OCI-LY1 (cell line): Measurements from ENCODE around the gene SPPL2B.

Source experiments
- H2AFZ ChIP-seq: fragments of 200-600 bp; sonication (generic), shearing (Covaris generic); 2 replicates; pipeline ENCODE4 v1.6.0; 2014; ENCODE audit warnings: antibody characterized with exemption, mild to moderate bottlenecking, low read length
- H3F3A ChIP-seq: fragments of 200-600 bp; sonication (generic), shearing (Covaris generic); 2 replicates; pipeline ENCODE4 v1.6.0; 2014; ENCODE audit warnings: mild to moderate bottlenecking, antibody characterized with exemption, low read length, moderate library complexity; ENCODE audit not compliant: insufficient read depth
- H3K27ac ChIP-seq: fragments of 200-600 bp; sonication (generic); 2 replicates; pipeline ENCODE4 v1.5.1; 2014; ENCODE audit warnings: low read length, mixed run types, mild to moderate bottlenecking, low read depth; ENCODE audit not compliant: poor library complexity, severe bottlenecking
- H3K27me3 ChIP-seq: fragments of 200-600 bp; sonication (generic); 2 replicates; pipeline ENCODE4 v1.6.0; 2014; ENCODE audit warnings: antibody characterized with exemption, mild to moderate bottlenecking, low read length, moderate library complexity; ENCODE audit not compliant: insufficient read depth
- H3K36me3 ChIP-seq: fragments of 200-600 bp; sonication (generic); 2 replicates; pipeline ENCODE4 v1.6.1; 2014; ENCODE audit warnings: mild to moderate bottlenecking, antibody characterized with exemption, low read length, moderate library complexity, mixed read lengths; ENCODE audit not compliant: insufficient read depth
- H3K4me1 ChIP-seq: fragments of 200-600 bp; sonication (generic); 2 replicates; pipeline ENCODE4 v1.5.1; 2014; ENCODE audit warnings: mild to moderate bottlenecking, low read length, moderate library complexity; ENCODE audit not compliant: insufficient read depth, severe bottlenecking
- H3K4me2 ChIP-seq: fragments of 200-600 bp; sonication (generic), shearing (Covaris generic); 2 replicates; pipeline ENCODE4 v1.6.1; 2014; ENCODE audit warnings: low read length
- H3K4me3 ChIP-seq: fragments of 200-600 bp; sonication (generic); 2 replicates; pipeline ENCODE4 v1.5.1; 2014; ENCODE audit warnings: low read length, low read depth, mild to moderate bottlenecking, mixed read lengths; ENCODE audit not compliant: poor library complexity, severe bottlenecking
- H3K79me2 ChIP-seq: fragments of 200-600 bp; shearing (Covaris generic); 2 replicates; pipeline ENCODE4 v1.6.1; 2016; ENCODE audit warnings: mixed run types, low read length, mixed read lengths; ENCODE audit not compliant: insufficient read depth
- H3K9ac ChIP-seq: fragments of 200-600 bp; sonication (generic), shearing (Covaris generic); 2 replicates; pipeline ENCODE4 v1.6.1; 2014; ENCODE audit warnings: mild to moderate bottlenecking, low read length, mixed read lengths
- H3K9me2 ChIP-seq: fragments of 200-600 bp; sonication (generic), shearing (Covaris generic); 2 replicates; pipeline ENCODE4 v1.6.1; 2014; ENCODE audit warnings: low read depth, mild to moderate bottlenecking, low read length, mixed read lengths
- H3K9me3 ChIP-seq: fragments of 200-600 bp; shearing (Covaris generic); 2 replicates; pipeline ENCODE4 v1.6.1; 2014; ENCODE audit warnings: low read length, mixed read lengths
- H4K20me1 ChIP-seq: fragments of 200-600 bp; sonication (generic), shearing (Covaris generic); 2 replicates; pipeline ENCODE4 v1.6.0; 2016; ENCODE audit warnings: mild to moderate bottlenecking, low read length; ENCODE audit not compliant: insufficient read depth
- EZH2 ChIP-seq: fragments of 200-600 bp; sonication (generic), shearing (Covaris generic); IDR thresholded peaks from 2 replicates; pipeline ENCODE4 v1.8.0; 2017; ENCODE audit warnings: borderline replicate concordance, mixed run types, mild to moderate bottlenecking, antibody characterized with exemption, low read length, moderate library complexity, mixed read lengths
- TF ChIP-seq, protein P1 (sequence below): fragments of 200-600 bp; sonication (generic), shearing (Covaris generic); IDR thresholded peaks from 2 replicates; pipeline ENCODE4 v1.5.1; 2017; ENCODE audit warnings: mild to moderate bottlenecking, antibody characterized with exemption, low read length, moderate library complexity, mixed read lengths

SPPL2B gene

GRCh38 chr19:2305452-2306280 lies 22.8 kb upstream of the SPPL2B start:
- H3K9ac ChIP-seq = no peak overlapping the region
- H3K36me3 ChIP-seq = no peaks in the 10 kb centered on the region
- peaks cover 8% of the 10 kb centered on the region for H3K4me1 ChIP-seq
- H3K9me2 ChIP-seq = no peaks in the 10 kb centered on the region
- H4K20me1 ChIP-seq = no peaks in the 10 kb centered on the region
- no peaks in the 10 kb centered on the region for H3K9me3 ChIP-seq
- no peak overlapping the region for H3K27ac ChIP-seq
- H3F3A ChIP-seq = no peaks in the 10 kb centered on the region
- H3K79me2 ChIP-seq = no peaks in the 10 kb centered on the region
- H3K27me3 ChIP-seq = peaks cover 14% of the 10 kb centered on the region; the same call in 1 of the 2 replicates
- no peak overlapping the region for H3K4me3 ChIP-seq
- no peak overlapping the region for H2AFZ ChIP-seq
- H3K4me2 ChIP-seq = no peak overlapping the region
- no peak for TF ChIP-seq EZH2
- TF ChIP-seq, protein P1, sequence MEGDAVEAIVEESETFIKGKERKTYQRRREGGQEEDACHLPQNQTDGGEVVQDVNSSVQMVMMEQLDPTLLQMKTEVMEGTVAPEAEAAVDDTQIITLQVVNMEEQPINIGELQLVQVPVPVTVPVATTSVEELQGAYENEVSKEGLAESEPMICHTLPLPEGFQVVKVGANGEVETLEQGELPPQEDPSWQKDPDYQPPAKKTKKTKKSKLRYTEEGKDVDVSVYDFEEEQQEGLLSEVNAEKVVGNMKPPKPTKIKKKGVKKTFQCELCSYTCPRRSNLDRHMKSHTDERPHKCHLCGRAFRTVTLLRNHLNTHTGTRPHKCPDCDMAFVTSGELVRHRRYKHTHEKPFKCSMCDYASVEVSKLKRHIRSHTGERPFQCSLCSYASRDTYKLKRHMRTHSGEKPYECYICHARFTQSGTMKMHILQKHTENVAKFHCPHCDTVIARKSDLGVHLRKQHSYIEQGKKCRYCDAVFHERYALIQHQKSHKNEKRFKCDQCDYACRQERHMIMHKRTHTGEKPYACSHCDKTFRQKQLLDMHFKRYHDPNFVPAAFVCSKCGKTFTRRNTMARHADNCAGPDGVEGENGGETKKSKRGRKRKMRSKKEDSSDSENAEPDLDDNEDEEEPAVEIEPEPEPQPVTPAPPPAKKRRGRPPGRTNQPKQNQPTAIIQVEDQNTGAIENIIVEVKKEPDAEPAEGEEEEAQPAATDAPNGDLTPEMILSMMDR = no peak

GRCh38 chr19:2306281-2306806 lies 22.1 kb upstream of the SPPL2B start:
- Histone ChIP-seq H3K9ac (no peak overlapping the region), H3K27me3 (peaks cover 14% of the 10 kb centered on the region; the same call in 1 of the 2 replicates), H3K79me2 (no peaks in the 10 kb centered on the region), H3K36me3 (no peaks in the 10 kb centered on the region), H3K4me2 (no peak overlapping the region), H2AFZ (no peak overlapping the region), H3F3A (no peaks in the 10 kb centered on the region), H4K20me1 (no peaks in the 10 kb centered on the region), H3K9me2 (no peaks in the 10 kb centered on the region), H3K4me1 (peaks cover 8% of the 10 kb centered on the region), H3K9me3 (no peaks in the 10 kb centered on the region), H3K4me3 (no peak overlapping the region), H3K27ac (no peak overlapping the region)
- TF ChIP-seq, protein P1 = no peak
- TF ChIP-seq EZH2 = no peak

GRCh38 chr19:2306971-2307370 lies 21.5 kb upstream of the SPPL2B start:
- Histone ChIP-seq H3K9ac (no peak overlapping the region), H3K27me3 (peaks cover 14% of the 10 kb centered on the region; the same call in 1 of the 2 replicates), H3K36me3 (no peaks in the 10 kb centered on the region), H3K79me2 (no peaks in the 10 kb centered on the region), H3F3A (no peaks in the 10 kb centered on the region), H2AFZ (no peak overlapping the region), H3K4me3 (no peak overlapping the region), H3K4me1 (peaks cover 8% of the 10 kb centered on the region), H3K4me2 (no peak overlapping the region), H4K20me1 (no peaks in the 10 kb centered on the region), H3K9me3 (no peaks in the 10 kb centered on the region), H3K27ac (no peak overlapping the region), H3K9me2 (no peaks in the 10 kb centered on the region)
- no peak for TF ChIP-seq EZH2
- TF ChIP-seq, protein P1 = no peak
